GM21515 (cell line): ENCODE data around the gene ZFP36L1.

Experiments used
- ATAC-seq: cut with Tn5 transposase; IDR thresholded peaks from one replicate; pipeline ENCODE4 v1.9.1; 2021; ENCODE audit not compliant: unreplicated experiment

The ZFP36L1 gene

GRCh38 chr14:68796418-68797101 lies 3.7 kb upstream of the ZFP36L1 start:
- no peak for ATAC-seq

GRCh38 chr14:68795597-68796417 lies 2.9 kb upstream of the ZFP36L1 start:
- ATAC-seq: peak; percentile 39

- no peak for ATAC-seq
Measured at GRCh38 chr14:68794851-68795596, 2.2 kb upstream of the ZFP36L1 start.

GRCh38 chr14:68794130-68794850 lies 1.4 kb upstream of the ZFP36L1 start:
- ATAC-seq: no peak

- no peak for ATAC-seq
Measured at GRCh38 chr14:68793734-68794129, 865 bp upstream of the ZFP36L1 start.

- no peak for ATAC-seq
Measured at GRCh38 chr14:68792678-68792978, 239 bp downstream of the ZFP36L1 start.

- no peak for ATAC-seq
Measured at GRCh38 chr14:68791902-68792677, 777 bp downstream of the ZFP36L1 start.

GRCh38 chr14:68791078-68791901 lies 1.6 kb downstream of the ZFP36L1 start:
- ATAC-seq: no peak

GRCh38 chr14:68790644-68791077 lies 2.2 kb downstream of the ZFP36L1 start:
- ATAC-seq: no peak

- ATAC-seq: no peak
Measured at GRCh38 chr14:68789821-68790643, 2.8 kb downstream of the ZFP36L1 start.

GRCh38 chr14:68788996-68789820 lies 3.7 kb downstream of the ZFP36L1 start:
- no peak for ATAC-seq

GRCh38 chr14:68788275-68788995 lies 4.4 kb downstream of the ZFP36L1 start:
- ATAC-seq: no peak

- ATAC-seq: no peak
Measured at GRCh38 chr14:68787092-68787992, 5.5 kb downstream of the ZFP36L1 start.

GRCh38 chr14:68786491-68787091 lies 6.3 kb downstream of the ZFP36L1 start:
- ATAC-seq: no peak

GRCh38 chr14:68785534-68786490 lies 7.1 kb downstream of the ZFP36L1 start:
- no peak for ATAC-seq
